SIG-M5 treated with dmso at 0.1 percent for 504 hours (cell line): Measurements from ENCODE around the gene MR1.
"Not testable (repeated sequence)": the region's sequence is repeated elsewhere in the genome, so short reads cannot be mapped to it uniquely, and the experiment has no call there.

ENCODE experiments used
- DNase-seq: peaks from one replicate; lab custom pipeline; 2025; ENCODE audit not compliant: unreplicated experiment; lab: John Stamatoyannopoulos, UW

The MR1 gene

DNA sequence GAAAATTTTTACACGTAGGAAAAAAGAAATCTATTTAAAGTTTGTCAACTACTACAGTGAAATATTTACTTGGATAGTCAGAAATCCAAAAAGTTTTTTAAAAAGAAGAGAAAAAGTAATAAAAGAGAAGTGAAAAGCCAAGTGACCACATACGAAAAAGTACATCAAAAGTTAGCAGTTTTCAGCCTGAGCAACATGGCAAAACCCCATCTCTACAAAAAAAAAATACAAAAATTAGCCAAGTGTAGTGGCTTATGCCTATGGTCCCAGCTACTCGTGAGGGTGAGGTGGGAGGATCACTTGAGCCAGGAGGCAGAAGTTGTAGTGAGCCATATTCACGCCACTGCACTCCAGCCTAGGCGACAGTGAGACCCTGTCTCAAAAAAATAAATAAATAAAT lies 5.2 kb upstream of the MR1 start:
- DNase-seq, result no peak

DNA sequence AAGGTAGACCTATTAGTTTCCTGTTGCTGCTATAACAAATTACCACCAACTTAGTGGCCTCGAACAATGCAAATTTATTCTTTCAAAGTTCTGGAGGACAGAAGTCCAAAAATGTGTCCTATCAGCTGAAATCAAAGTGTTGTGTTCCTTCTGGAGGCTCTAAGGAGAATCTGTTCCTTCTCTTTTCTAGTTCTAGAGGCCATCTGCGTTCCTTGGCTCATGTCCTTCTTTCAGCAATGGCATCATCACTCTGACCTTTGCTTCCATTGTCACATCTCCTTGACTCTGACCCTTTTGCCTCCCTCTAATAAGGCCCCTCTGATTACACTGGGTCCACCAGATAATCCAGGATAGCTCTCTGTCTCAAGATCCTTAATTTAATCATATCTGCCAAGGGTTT lies 1.2 kb upstream of the MR1 start:
- DNase-seq, result no peak

DNA sequence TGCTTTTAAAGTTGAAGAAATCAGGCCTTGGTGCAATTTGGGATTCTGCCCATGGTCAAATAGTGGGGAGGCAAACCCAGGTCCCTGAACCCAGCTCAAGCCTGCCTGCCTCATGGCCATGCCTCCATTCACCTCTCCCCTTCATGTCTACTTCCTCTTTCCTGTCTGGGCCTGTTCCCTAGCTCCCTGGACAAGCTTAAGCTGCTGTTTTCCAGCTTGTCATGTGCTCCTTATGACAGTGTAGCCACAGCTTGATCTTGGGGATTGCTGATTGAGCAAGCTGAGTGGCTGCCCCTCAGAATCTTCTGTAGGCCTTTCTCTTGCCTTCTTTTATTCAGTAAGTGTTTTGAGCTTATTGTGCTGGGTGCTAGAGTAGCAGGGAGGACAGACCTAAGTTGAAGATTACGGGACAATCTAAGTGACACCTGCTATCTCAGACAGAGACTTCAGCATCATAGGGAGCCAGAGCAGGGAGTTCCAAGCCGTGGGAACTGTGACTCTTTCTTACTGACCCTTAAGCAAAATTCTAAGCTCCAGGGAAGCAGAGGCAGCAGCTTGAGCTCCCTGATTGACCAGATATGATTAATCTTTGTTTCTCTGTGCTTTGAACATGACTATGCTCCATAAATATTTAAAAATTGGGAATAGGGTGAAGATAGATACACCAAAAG lies 520 bp upstream of the MR1 start:
- peak; percentile 93 for DNase-seq

GRCh38 chr1:181035210-181035609 lies 1.4 kb downstream of the MR1 start:
- DNase-seq, result not testable (repeated sequence)

DNA sequence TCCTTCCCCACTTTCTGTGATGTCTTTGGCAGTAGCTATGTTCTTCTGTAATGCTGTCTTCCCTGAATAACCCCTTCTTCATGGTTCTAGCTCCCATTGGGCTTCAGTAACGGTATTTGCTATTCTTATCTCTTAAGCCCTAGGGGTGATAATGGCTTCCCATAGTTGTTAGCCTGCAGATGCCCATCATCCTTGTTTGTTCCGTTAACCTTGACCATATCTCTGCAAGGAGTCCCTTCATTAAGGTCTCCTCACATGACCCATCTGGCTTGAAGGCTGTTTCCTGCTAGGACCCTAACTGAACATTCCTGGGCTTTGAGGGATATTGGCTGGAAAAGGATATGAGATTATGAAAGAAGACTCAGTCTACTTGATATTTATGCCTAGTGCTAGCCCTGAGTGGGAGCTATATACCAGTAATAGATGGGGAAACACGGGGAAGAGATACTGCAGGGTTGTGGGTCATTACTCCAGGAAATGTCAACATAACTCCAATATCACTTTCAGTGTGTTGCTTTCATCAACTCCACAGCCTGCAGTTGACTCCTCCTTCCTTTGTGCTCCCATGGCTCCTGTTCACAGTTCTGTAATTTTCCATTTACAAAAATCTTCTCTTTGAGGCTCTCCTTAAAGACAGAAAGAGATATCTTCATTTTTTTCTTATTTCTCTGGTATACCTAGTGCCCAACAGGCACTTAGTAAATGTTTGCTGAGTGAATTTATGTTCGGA lies 2.5 kb downstream of the MR1 start:
- peak; percentile 68 for DNase-seq

- DNase-seq, result no peak
These were observed 3.6 kb downstream of the MR1 start for GRCh38 chr1:181037386-181037785.

DNA sequence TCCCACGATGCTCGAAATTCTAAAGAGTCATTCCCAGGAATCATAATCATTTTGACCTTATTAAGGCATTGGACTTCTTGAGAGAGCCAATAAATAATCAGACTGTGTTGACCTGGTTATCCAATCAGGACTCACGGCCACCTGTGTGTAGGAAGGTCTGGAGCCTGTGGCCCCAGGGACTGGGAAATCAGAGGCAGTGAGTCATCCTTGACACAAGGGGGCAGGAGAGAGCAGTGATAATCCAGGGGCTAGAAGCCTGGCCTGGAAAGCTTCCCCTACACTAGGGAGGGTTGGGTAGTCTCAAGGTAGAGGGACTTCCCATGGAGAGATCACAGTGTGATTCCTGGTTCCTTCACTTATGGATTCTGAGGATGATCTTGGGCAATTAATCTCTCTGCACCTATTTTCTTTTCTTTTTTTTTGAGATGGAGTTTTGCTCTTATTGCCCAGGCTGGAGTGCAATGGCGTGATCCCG lies 4.7 kb downstream of the MR1 start:
- DNase-seq, result peak; percentile 83

DNA sequence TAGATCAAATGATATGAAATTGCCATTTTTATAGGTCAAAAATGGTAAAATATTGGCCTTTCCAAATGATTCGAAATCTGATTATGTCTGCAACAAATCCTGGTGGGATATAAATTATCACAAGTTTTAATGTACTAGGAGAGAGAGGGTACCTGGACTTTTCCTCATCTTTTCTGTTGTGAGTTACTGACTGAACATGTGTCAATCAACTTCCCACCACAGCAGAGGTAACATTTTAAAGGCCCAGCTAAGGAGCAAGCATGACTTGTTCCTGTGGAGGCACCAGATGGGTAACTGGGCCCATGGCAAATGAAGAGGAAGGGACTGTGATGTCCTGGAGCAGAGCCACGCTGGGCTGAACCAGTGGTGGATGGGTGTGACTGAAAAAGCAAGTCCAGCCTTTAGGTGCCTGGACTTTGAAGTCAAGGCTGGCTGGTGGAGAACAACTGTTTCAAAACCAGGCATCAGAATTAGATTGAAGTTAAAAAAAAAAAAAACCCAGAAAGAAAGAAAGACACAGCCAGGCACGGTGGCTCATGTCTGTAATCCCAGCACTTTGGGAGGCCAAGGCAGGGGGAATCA lies 6.6 kb downstream of the MR1 start:
- DNase-seq, result no peak

DNA sequence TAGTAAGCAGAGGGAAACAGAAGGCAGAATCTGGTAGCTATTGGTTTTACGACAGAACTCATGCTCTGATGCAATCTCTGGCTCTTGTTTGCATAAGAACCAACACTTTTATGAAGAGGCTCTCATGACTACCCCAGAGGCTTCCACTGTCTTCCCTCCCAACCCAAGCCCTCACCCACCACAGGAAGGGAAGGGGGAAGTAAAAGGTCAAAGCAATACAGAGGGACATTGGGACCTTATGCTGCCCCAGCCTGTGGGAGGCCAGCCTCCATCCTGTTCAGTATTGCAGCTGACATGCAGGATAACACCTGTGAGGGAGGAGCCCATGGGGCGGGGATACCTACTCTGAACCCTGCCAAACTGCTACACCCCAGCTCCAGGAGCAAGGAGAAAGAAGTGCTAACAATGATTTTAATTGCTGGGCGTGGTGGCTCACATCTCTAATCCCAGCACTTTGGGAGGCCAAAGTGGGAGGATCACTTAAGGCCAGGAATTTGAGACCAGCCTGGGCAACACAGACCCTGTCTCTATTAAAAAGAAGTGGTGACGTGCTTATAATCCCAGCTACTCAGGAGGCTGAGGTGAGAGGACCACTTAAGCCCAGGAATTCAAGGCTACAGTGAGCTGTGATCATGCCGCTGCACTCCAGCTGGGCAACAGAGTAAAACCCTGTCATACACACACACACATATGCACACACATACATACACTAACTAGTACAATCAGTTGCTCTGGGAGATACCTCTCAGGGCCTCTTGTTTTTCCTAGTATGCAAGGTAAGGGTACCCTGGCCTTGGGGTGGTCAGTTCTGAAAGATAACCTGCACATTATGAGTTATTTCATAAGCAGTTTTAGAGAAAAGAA lies 9.5 kb downstream of the MR1 start:
- peak; percentile 98 for DNase-seq

GRCh38 chr1:181044449-181044966 lies 10.7 kb downstream of the MR1 start:
- peak; percentile 57 for DNase-seq

GRCh38 chr1:181045946-181046345 lies 12.2 kb downstream of the MR1 start:
- not testable (repeated sequence) for DNase-seq

- DNase-seq, result no peak
These were observed 15.6 kb downstream of the MR1 start for GRCh38 chr1:181049378-181049777.

DNA sequence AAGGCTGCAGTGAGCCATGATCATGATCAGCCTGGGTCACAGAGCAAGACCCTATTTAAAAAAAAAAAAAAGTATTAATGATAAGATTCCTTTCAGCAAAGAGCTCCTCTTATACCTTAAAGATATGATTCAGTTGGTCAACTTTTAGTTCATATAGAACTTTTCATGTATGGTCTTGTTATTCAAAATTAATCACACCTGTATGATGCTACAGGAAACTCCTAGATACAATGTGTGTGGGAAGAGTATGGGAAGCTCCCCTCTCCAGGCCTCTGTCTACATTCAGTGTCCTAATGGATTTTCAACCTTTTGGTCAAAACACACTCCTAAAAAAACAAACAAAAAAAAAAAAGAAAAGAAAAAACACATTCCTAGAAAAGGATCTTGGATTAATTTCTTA lies 17.1 kb downstream of the MR1 start:
- no peak for DNase-seq

GRCh38 chr1:181056560-181056959 lies 22.8 kb downstream of the MR1 start:
- no peak for DNase-seq

DNA sequence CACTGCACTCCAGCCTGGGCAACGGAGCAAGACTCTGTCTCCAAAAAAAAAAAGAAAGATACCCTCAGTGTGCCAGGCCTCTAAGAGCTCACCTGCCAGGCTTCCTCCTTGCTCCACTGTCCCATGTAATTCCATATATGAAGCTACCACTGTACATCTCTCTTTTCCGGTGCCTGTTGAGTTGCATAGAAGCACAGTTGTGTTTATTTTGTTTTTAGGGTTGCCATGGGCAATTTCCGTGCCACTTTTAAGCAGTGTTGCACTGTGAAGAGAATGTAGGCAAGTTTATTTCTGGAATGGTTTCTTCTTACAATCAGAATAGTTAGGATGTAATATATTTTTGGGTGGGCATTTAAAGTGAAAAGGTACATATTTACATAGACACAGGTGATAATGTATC lies 23.3 kb downstream of the MR1 start:
- DNase-seq, result no peak

DNA sequence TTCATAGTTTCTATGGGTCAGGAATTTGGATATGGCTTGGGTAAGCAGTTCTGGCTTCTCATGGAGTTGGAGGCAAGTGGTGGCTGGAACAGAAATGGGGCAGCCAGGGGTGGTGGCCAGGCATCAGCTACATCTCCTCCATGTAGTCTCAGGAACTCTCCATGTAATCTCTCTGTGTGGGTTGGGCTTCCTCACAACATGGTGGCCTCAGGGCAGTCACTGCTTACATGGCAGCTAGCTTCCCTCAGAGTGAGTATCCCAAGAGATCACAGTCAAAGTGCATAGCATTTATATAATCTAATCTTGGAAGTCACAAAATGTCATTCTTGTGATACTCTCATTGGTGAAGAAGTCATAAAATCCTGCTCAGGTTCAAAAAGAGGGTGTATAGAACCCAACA lies 25.7 kb downstream of the MR1 start:
- DNase-seq, result no peak

DNA sequence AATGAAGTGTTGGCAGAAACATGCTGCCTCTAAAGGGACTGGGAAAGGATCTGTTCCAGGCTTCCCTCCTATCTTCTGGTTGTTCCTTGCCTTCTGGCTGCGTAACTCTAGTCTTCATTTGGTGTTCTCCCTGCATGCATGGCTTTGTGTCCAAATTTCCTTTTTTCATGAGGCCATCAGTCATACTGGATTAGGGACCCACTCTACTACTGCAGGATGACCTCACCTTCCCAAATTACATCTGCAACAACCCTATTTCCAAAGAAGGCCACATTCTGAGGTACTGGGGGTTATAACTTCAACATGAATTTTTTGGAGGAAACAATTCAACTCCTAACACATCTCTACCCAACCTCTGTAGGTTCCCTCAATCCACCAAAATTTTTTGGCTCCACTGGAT lies 26.3 kb downstream of the MR1 start:
- no peak for DNase-seq

- DNase-seq, result not testable (repeated sequence)
These were observed 27.2 kb downstream of the MR1 start for GRCh38 chr1:181060947-181061346.

GRCh38 chr1:181061487-181061886 lies 27.7 kb downstream of the MR1 start:
- DNase-seq, result no peak

DNA sequence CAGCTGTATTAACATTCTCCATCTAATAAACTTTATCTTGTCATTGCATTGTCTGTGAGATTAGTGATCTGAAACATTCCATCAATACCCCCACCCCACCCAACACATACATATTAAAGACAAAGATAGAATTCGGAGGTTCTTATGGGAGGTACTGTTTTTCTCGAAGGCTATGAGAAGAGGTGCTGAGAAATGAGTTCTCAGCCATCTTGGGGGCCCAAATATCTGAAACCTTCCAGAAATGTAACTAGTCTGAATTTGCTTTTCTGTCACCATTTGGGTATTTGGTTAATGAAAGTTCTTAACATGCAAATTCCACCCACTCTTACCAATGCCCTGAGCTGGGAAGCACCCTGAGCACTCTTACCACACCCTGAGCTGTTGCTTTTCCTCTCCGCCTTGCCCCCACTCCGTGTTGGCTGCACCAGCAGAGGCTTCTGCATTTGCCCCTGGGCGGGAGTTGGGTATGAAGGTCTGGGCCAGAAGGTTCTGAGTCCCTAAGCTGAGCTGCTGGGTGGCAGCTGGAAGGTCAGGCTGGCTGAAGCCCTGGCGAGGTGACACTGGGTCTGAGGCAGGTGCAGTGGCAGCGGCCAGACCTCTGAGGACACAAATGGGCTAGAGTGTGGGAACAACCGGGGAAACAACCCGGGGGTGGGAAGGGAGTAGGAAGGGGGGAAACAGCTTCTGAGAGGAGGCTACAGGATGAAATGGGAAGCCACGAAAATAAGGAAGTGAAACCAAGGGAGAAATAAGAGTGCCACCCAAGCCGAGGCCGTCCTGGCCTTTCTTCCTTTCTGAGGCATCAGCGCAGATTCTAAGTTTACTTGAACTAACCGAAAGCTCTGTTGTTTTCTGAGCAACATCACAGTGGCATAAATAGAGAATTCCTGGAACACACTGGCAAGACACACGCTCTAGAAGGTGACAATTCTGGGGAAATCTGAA lies 28.4 kb downstream of the MR1 start:
- DNase-seq, result peak; percentile 95
